Glutamatergic neuron (in vitro differentiated cells): ENCODE measurements around the gene ARHGEF11. TPM values are rescaled to one million over a fixed set of nuclear protein-coding genes. Genes with fewer than 3 reads are reported as not detected.

ENCODE experiments used
- DNase-seq: peaks from one replicate; pipeline ENCODE4 v3.0.0; 2022
- H3K27ac Mint-ChIP-seq: one replicate; pipeline ENCODE4 v1.8.0; 2020; ENCODE audit warnings: mild to moderate bottlenecking, mixed read lengths, inconsistent platforms; ENCODE audit not compliant: unreplicated experiment
- H3K27me3 Mint-ChIP-seq: one replicate; pipeline ENCODE4 v1.8.0; 2020; ENCODE audit warnings: mild to moderate bottlenecking, moderate library complexity, mixed read lengths, inconsistent platforms; ENCODE audit not compliant: unreplicated experiment
- H3K36me3 Mint-ChIP-seq: one replicate; pipeline ENCODE4 v1.8.0; 2020; ENCODE audit warnings: mild to moderate bottlenecking, mixed read lengths, inconsistent platforms; ENCODE audit not compliant: unreplicated experiment
- H3K4me1 Mint-ChIP-seq: one replicate; pipeline ENCODE4 v1.8.0; 2020; ENCODE audit warnings: mild to moderate bottlenecking, low read depth, mixed read lengths, inconsistent platforms; ENCODE audit not compliant: unreplicated experiment
- H3K4me3 Mint-ChIP-seq: one replicate; pipeline ENCODE4 v1.8.0; 2020; ENCODE audit warnings: mild to moderate bottlenecking, mixed read lengths, inconsistent platforms; ENCODE audit not compliant: unreplicated experiment
- H3K9me3 Mint-ChIP-seq: one replicate; pipeline ENCODE4 v1.8.0; 2020; ENCODE audit warnings: mild to moderate bottlenecking, moderate library complexity, mixed read lengths, inconsistent platforms; ENCODE audit not compliant: unreplicated experiment
- CTCF ChIP-seq: fragments of 200-600 bp; sonication (generic); IDR thresholded peaks from one replicate; pipeline ENCODE4 v1.5.0; 2021; ENCODE audit not compliant: partially characterized antibody, unreplicated experiment
- total RNA-seq: library from RNA; stranded (reverse); fragmentation: NEBNext Ultra II Directional; extraction: Animal tissue kit (Norgen Biotek cat#: 25700); gene quantifications from one replicate; pipeline ENCODE4 v1.2.1, GENCODE V29; 2021; ENCODE audit not compliant: unreplicated experiment

ARHGEF11 gene
- total RNA-seq, 1 donor from 2014 or later, result 40.5 TPM

DNA sequence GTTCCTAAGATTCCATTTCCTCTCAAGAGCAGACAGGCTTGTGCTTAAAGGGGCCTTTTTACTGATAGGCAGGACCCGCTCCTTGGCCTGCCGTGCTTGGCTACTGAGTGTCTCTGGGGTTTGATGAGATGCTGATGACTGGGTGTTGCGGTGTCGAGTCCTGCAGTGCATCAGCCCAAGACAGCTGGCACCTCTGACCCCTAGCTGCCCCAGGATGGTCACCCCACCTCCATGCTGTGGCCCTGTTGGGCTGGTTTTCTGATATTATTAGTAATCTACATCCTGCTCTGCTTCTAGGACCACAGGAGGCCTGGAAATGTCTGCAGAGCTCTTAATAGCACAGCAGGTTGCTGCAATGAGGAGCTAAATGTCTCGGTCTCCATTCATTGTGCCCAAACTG lies 96.4 kb downstream of the ARHGEF11 start:
- H3K9me3 Mint-ChIP-seq, result peaks cover 3% of the 10 kb centered on the region
- no peak overlapping the region for H3K27ac Mint-ChIP-seq
- no peaks in the 10 kb centered on the region for H3K4me1 Mint-ChIP-seq
- TF ChIP-seq CTCF, result peak; percentile 7
- H3K4me3 Mint-ChIP-seq, result no peak overlapping the region
- H3K36me3 Mint-ChIP-seq, result peaks cover 17% of the 10 kb centered on the region
- peaks cover 6% of the 10 kb centered on the region for H3K27me3 Mint-ChIP-seq
- DNase-seq, result no peak

DNA sequence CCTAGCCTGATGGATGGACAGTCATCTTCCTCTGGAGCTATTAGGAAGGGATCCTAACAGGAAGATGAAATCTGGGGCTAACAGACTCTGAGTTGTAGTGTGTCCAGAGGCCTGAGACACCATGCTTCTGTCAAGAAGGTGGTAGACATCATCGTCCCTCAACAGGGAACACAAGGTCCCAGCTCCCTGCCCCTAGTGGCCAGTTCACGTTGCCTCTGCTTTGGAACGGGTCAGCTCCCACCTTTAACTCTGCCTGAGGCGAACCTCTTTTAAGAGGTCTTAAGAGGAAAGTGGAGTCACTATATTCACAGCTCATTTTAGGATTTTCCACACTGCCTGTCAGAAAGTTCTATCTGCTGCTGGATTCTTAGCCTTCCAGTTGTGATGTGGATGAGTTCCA lies 96.8 kb downstream of the ARHGEF11 start:
- DNase-seq, result no peak
- peaks cover 18% of the 10 kb centered on the region for H3K36me3 Mint-ChIP-seq

GRCh38 chr1:156947818-156948525 lies 97.6 kb downstream of the ARHGEF11 start:
- DNase-seq, result no peak
- no peaks in the 10 kb centered on the region for H3K4me1 Mint-ChIP-seq
- H3K27me3 Mint-ChIP-seq, result peaks cover 8% of the 10 kb centered on the region
- no peak overlapping the region for H3K4me3 Mint-ChIP-seq
- peaks cover 18% of the 10 kb centered on the region for H3K36me3 Mint-ChIP-seq
- TF ChIP-seq CTCF, result no peak
- H3K27ac Mint-ChIP-seq, result no peak overlapping the region
- H3K9me3 Mint-ChIP-seq, result peaks cover 6% of the 10 kb centered on the region

More for the DNA sequence above, 96.8 kb downstream of the ARHGEF11 start:
- Mint-ChIP-seq H3K27me3 (peaks cover 8% of the 10 kb centered on the region), H3K4me1 (no peaks in the 10 kb centered on the region), H3K4me3 (no peak overlapping the region), H3K9me3 (peaks cover 3% of the 10 kb centered on the region), H3K27ac (no peak overlapping the region)
- peak; percentile 20 for TF ChIP-seq CTCF

GRCh38 chr1:156947127-156947526 lies 98.4 kb downstream of the ARHGEF11 start:
- no peak for TF ChIP-seq CTCF
- Mint-ChIP-seq H3K36me3 (peaks cover 18% of the 10 kb centered on the region), H3K27ac (no peak overlapping the region), H3K27me3 (peaks cover 7% of the 10 kb centered on the region), H3K9me3 (peaks cover 8% of the 10 kb centered on the region), H3K4me1 (no peaks in the 10 kb centered on the region), H3K4me3 (no peak overlapping the region)
- DNase-seq, result no peak

DNA sequence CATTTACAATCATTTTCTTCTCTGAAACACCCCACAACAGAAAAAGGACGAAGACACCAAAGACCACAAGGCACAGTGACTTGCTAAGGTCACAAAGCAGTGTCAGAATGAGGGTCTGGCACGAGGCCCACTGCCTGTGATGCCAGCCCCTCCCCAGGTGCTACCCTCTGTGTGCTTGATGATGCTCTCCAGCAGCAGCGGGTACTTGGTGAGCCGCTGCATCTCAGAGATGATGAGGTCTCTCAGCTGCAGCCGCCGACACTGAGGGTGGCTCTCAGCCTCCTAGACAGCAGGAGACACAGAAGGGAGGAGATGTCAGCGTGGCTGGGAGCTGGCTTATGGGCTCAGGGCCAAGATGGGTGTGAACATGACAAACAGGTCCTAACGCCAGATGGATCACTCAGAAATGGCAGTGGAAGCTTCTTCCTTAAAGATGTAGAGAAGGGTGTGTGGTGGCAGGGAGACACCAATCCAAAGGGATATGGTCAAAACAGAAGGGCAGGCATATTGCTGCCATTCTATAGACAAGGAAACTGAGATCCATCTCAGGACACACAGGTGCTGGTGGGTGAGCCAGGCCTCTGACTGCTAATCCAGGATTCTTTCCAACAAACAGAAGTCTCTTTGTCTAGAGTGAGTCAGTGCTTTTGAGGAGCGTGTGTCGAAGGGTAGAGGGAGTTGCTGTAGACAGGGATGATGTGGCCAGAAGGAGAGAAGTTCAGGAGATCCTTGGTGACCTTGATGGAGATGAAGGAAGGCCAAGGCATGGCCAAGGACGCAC lies 99.5 kb downstream of the ARHGEF11 start:
- Mint-ChIP-seq H3K9me3 (peaks cover 8% of the 10 kb centered on the region), H3K4me1 (no peaks in the 10 kb centered on the region), H3K4me3 (no peak overlapping the region), H3K27ac (no peak overlapping the region), H3K27me3 (peaks cover 7% of the 10 kb centered on the region), H3K36me3 (peaks cover 20% of the 10 kb centered on the region)
- no peak for TF ChIP-seq CTCF
- no peak for DNase-seq
